Lower lobe of right lung (tissue), 2 donors: ENCODE data around the gene RBFOX2. TPM values are rescaled to one million over a fixed set of nuclear protein-coding genes. Genes with fewer than 3 reads are reported as not detected.

Experiments
- ATAC-seq, 2 donors: fragments of 200-7000 bp; cut with Tn5 transposase; one replicate each; pipeline ENCODE4 v1.9.1; 2020 to 2022; ENCODE audit warnings: mild to moderate bottlenecking in 2 of 2, moderate library complexity in 2 of 2
- DNase-seq: peaks from one replicate; pipeline ENCODE4 v3.0.0-alpha.2; 2020
- H3K27ac ChIP-seq: fragments of 200-600 bp; one replicate; pipeline ENCODE4 v1.8.0; 2022
- H3K27me3 ChIP-seq: fragments of 200-600 bp; one replicate; pipeline ENCODE4 v1.8.0; 2022; ENCODE audit warnings: low read depth
- H3K36me3 ChIP-seq: fragments of 200-600 bp; one replicate; pipeline ENCODE4 v1.8.0; 2022; ENCODE audit warnings: mild to moderate bottlenecking
- H3K4me1 ChIP-seq: fragments of 200-600 bp; one replicate; pipeline ENCODE4 v1.8.0; 2022
- H3K4me3 ChIP-seq: fragments of 200-600 bp; one replicate; pipeline ENCODE4 v1.8.0; 2022; ENCODE audit warnings: mild to moderate bottlenecking
- H3K9me3 ChIP-seq: fragments of 200-600 bp; one replicate; pipeline ENCODE4 v1.8.0; 2022
- CTCF ChIP-seq: fragments of 200-600 bp; IDR thresholded peaks from one replicate; pipeline ENCODE4 v1.8.0; 2022; ENCODE audit warnings: antibody characterized with exemption, mild to moderate bottlenecking
- intact Hi-C: fragments of 100-400 bp; cut with DNase I; formaldehyde crosslinking; loops from one replicate; pipeline ENCODE4 v1.11.0; 2022
- total RNA-seq: library from RNA; stranded (reverse); fragmentation: NEBNext Ultra II Directional; extraction: Animal tissue kit (Norgen Biotek cat#: 25700); gene quantifications from one replicate; pipeline ENCODE4 v1.2.1, GENCODE V29; 2021
- donor health status: DM: no; HTN: yes; CAD: no; lungs with severe emphysema.

Gene RBFOX2
- total RNA-seq, 1 donor from 2014 or later = 50.1 TPM

- no peak for TF ChIP-seq CTCF
- no peaks in the 10 kb centered on the region for H3K27me3 ChIP-seq
- H3K4me1 ChIP-seq = no peaks in the 10 kb centered on the region
- no peak overlapping the region for H3K27ac ChIP-seq
- H3K4me3 ChIP-seq = no peak overlapping the region
- intact Hi-C loops = no loop called here
- ATAC-seq = no peak
- no peaks in the 10 kb centered on the region for H3K9me3 ChIP-seq
- no peak for DNase-seq
- H3K36me3 ChIP-seq = no peaks in the 10 kb centered on the region
These were observed 168.4 kb downstream of the RBFOX2 start for GRCh38 chr22:35860087-35860733.

GRCh38 chr22:35854334-35854733 lies 174.3 kb downstream of the RBFOX2 start:
- ATAC-seq (no peak), DNase-seq (no peak)
- Histone ChIP-seq H3K36me3 (no peaks in the 10 kb centered on the region), H3K4me1 (no peaks in the 10 kb centered on the region), H3K27ac (no peak overlapping the region), H3K27me3 (no peaks in the 10 kb centered on the region), H3K9me3 (no peaks in the 10 kb centered on the region), H3K4me3 (no peak overlapping the region)
- intact Hi-C loops = no loop called here
- no peak for TF ChIP-seq CTCF

- no peaks in the 10 kb centered on the region for H3K36me3 ChIP-seq
- H3K27ac ChIP-seq = no peak overlapping the region
- TF ChIP-seq CTCF = no peak
- no peaks in the 10 kb centered on the region for H3K9me3 ChIP-seq
- ATAC-seq = no peak
- DNase-seq = no peak
- H3K27me3 ChIP-seq = no peaks in the 10 kb centered on the region
- no peaks in the 10 kb centered on the region for H3K4me1 ChIP-seq
- intact Hi-C loops = no loop called here
- no peak overlapping the region for H3K4me3 ChIP-seq
These were observed 176.5 kb downstream of the RBFOX2 start for GRCh38 chr22:35852076-35852475.

- Histone ChIP-seq H3K9me3 (no peaks in the 10 kb centered on the region), H3K27ac (no peak overlapping the region), H3K36me3 (no peaks in the 10 kb centered on the region), H3K4me3 (no peak overlapping the region), H3K27me3 (no peaks in the 10 kb centered on the region), H3K4me1 (no peaks in the 10 kb centered on the region)
- ATAC-seq (no peak), DNase-seq (no peak)
- TF ChIP-seq CTCF = no peak
- intact Hi-C loops = no loop called here
These were observed 177.8 kb downstream of the RBFOX2 start for GRCh38 chr22:35850831-35851230.

- Histone ChIP-seq H3K9me3 (no peaks in the 10 kb centered on the region), H3K27me3 (no peaks in the 10 kb centered on the region), H3K36me3 (no peaks in the 10 kb centered on the region), H3K27ac (no peak overlapping the region), H3K4me3 (no peak overlapping the region), H3K4me1 (peaks cover 3% of the 10 kb centered on the region)
- no peak for TF ChIP-seq CTCF
- ATAC-seq (no peak), DNase-seq (no peak)
- intact Hi-C loops = no loop called here
These were observed 181.8 kb downstream of the RBFOX2 start for GRCh38 chr22:35846804-35847203.

- Histone ChIP-seq H3K4me1 (peaks cover 3% of the 10 kb centered on the region), H3K9me3 (no peaks in the 10 kb centered on the region), H3K36me3 (no peaks in the 10 kb centered on the region), H3K27ac (no peak overlapping the region), H3K4me3 (no peak overlapping the region), H3K27me3 (no peaks in the 10 kb centered on the region)
- intact Hi-C loops = no loop called here
- ATAC-seq (no peak), DNase-seq (no peak)
- TF ChIP-seq CTCF = no peak
These were observed 183.7 kb downstream of the RBFOX2 start for GRCh38 chr22:35844886-35845285.
